Stimulated activated CD4-positive, alpha-beta T cell treated with anti-CD3 and anti-CD28 coated beads, Interleukin-15, amount 100 ng/mL, for 48 hours (primary cell): ENCODE data around the gene KCTD20.
"Not testable (repeated sequence)": the region's sequence is repeated elsewhere in the genome, so short reads cannot be mapped to it uniquely, and the experiment has no call there.

Source experiments
- DNase-seq, 2 donors: peaks; one replicate each; pipeline ENCODE4 v3.0.0-alpha.2; 2020; ENCODE audit warnings: low read depth in 2 of 2

Gene KCTD20

GRCh38 chr6:36443471-36444428 is 950 bp downstream of the KCTD20 start:
- DNase-seq = no peak

DNA sequence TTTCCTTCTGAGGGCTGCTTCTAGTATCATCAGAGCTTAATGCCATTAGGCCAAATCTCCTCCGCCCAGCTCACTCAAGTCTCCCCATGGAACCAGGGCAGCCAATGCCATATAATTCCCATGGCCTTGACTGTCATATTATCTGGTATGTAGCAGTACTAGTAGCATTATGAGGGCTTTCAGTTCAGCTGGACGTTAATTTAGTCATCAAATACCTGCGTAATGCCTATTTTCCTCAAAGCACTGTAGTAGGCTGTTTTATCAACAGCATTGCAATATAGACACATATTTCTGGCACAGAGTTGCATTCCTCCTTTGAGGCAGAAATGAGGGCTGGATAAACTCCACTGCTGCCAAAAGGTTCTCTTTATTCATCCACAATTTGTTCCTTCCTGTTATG is 1.7 kb downstream of the KCTD20 start:
- DNase-seq = no peak

GRCh38 chr6:36445621-36446020 is 2.8 kb downstream of the KCTD20 start:
- DNase-seq = no peak

GRCh38 chr6:36449173-36449572 is 6.4 kb downstream of the KCTD20 start:
- not testable (repeated sequence) for DNase-seq

DNA sequence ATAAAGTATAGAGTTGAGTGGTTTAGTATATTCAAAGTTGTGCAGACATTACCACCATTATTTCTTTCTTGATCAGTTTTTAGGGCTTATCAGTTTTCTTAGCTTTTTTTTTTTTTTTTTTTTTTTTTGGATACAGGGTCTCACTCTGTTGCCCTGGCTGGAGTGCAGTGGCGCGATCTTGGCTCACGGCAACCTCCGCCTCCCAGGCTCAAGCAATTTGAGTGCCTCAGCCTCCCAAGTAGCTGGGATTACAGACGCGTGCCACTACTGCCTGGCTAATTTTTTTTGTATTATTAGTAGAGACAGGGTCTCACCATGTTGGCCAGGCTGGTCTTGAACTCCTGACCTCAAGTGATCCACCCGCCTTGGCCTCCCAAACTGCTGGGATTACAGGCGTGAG is 10.1 kb downstream of the KCTD20 start:
- not testable (repeated sequence) for DNase-seq

DNA sequence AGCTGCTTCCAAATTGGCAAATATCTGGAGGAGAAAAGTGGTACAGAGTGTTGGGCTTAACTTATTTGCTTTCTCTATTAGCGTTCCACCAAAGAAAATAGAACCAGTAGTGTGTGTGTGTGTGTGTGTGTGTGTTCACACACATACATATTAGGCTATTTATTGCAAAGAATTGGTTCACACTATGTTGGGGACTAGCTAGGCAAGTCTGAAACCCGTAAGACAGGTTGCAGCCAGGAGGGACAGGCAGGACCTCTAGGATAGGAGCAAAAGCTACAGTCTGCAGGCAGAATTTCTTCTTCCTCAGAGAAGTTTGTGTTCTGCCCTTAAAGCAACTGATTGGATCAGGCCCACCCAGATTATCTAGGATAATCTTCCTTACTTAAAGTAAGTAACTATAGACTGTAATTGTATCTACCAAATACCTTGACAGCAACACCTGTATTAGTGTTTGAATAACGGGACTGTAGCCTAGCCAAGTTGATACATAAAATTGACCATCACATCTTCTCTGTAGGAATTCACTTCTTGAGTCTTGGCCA is 12.8 kb downstream of the KCTD20 start:
- no peak for DNase-seq

- DNase-seq = no peak
These were observed 16.7 kb downstream of the KCTD20 start for GRCh38 chr6:36459501-36459900.

- no peak for DNase-seq
These were observed 18.1 kb downstream of the KCTD20 start for GRCh38 chr6:36460916-36461315.

GRCh38 chr6:36461646-36462045 is 18.8 kb downstream of the KCTD20 start:
- no peak for DNase-seq

GRCh38 chr6:36463676-36464075 is 20.9 kb downstream of the KCTD20 start:
- no peak for DNase-seq

DNA sequence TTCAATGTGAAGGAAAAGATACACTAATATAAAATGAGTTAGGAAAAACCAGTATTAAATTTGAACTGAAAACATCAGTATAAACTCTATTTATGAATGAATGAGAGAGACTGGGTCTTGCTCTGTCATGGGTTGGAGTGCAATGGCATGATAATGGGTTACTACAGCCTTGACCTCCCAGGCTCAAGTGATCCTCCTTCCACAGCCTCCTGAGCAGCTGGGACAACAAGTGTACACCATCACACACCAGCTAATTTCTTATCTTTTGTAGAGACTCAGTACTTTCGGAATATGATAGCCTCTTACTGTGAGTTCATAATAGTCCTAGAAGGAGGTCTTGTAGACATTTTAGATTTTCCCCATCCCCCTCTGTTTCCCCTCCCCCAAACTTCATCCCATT is 21.4 kb downstream of the KCTD20 start:
- DNase-seq = no peak

DNA sequence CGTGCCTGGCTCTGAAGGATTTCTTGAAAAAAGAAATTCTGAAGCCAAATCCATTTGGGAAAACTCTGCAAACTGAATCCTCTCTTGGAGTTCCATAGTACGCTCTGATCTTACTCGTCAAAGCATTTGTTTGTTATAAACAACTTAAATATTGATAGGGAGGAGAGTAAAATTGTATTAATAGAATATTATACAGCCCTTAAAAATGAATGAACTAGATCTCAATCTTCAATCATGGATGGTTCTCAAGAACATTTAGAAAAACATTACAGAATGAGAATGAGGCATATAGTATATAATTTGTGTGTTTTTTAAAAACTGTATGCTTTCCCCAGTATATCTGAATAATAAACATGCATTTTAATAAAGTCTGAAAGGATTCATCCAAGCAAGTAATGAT is 24.8 kb downstream of the KCTD20 start:
- DNase-seq = no peak

GRCh38 chr6:36469148-36469661 is 26.4 kb downstream of the KCTD20 start:
- DNase-seq = no peak

DNA sequence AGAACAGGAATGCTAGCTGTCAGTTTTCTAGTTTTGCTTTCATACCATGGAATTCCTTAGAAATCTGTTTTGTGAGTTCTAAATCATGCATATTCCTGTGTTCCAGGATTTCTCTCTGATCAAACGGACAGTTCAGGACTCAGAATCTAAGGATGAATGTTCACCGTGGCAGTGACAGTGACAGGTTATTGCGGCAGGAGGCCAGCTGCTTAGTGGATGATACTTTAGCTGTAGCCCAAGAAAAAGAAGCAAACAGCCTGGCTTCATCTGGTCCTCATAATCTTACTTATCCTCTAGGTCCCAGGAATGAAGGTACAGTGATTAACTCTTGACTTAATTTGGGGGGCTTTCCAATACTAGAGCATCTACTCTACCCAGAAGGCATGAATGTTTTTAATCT is 27.1 kb downstream of the KCTD20 start:
- no peak for DNase-seq

- no peak for DNase-seq
These were observed 35.3 kb downstream of the KCTD20 start for GRCh38 chr6:36478051-36478526.

DNA sequence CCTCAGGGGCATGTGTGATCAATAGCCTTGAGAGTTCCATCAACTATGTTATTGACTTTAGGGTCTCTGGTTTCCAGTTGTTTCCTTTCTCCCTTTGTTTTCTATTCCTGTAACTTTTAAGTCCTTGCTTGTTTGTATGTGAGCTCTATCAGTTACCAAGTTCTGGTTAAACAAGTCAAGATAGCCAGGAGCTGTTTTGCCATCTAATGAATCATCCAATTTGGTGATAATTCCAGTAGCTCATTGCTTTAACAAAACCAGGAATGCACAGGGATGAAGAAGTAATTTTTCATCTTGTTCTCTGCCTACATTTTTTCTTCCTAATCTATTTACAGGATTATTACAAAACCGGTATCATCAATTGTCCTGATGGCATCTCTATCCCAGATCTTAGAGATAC is 36.5 kb downstream of the KCTD20 start:
- DNase-seq = no peak

DNA sequence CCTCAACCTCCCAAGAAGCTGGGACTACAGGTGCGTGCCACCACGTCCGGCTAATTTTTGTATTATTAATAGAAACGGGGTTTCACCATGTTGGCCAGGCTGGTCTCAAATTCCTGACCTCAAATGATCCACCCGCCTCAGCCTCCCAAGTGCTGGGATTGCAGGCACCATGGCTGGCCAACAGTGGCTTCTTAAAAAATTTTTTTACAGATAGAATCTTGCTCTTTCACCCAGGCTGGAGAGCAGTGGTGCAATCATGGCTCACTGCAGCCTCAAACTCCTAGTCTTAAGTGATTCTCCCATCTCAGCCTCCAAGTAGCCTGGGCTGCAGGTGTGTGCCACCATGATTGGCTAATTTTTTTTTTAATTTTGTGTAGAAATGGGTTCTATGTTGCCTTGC is 40.5 kb downstream of the KCTD20 start:
- not testable (repeated sequence) for DNase-seq

GRCh38 chr6:36484736-36485135 is 41.9 kb downstream of the KCTD20 start:
- DNase-seq = no peak

DNA sequence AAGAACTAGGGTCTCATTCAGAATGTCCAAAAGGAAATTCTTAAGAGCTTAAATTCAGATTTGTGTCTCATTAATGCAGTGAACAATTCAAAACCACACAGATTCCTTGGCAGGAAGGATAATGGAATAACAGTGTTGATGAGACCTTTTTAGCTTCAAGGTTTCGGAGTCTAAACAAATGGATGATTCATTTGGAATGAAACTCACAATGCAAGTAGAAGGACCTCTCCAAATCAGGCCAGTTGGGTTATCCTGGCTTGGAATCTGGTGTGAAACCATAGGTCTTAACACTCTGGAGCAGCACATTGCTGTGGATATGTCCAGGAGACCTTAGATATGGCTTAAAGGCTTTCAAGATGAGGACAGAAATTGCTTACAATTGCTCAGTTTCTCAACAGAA is 44.9 kb downstream of the KCTD20 start:
- DNase-seq = no peak

- no peak for DNase-seq
These were observed 45.4 kb downstream of the KCTD20 start for GRCh38 chr6:36488221-36488620.

- no peak for DNase-seq
These were observed 46.6 kb downstream of the KCTD20 start for GRCh38 chr6:36489426-36489825.

DNA sequence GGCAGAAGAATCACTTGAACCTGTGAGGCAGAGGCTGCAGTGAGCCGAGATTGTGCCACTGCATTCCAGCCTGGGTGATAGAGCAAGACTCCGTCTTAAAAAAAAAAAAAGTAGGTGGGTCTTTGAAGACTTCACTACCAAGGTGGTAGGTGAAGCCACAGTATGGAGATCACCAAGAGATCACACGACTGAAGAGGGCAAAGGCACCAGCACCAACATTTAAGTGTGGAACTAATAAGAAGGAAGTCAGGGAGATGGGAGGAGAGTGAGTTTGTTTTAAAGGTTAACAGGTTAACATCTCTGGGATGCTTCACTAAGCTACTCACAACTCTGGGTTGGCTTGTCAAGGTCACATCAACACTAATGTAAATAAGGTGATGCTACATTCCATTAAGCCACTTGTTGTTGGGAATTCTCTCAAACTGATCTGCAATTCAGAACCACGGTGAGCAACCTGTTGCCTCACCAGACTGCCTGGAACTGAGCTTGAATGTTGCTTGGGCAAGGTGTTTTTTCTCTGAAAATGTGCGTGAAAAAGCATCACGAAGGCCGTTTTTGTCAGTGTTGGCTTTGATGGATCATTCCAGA is 48.7 kb downstream of the KCTD20 start:
- no peak for DNase-seq

- DNase-seq = no peak
These were observed 49.3 kb downstream of the KCTD20 start for GRCh38 chr6:36492092-36492491.
